ENCODE measurements around the gene SELENON. TPM values are rescaled to one million over a fixed set of nuclear protein-coding genes. Genes with fewer than 3 reads are reported as not detected.

The SELENON gene
- total and polyA plus RNA-seq, 7 donors: 25.3 to 104 (median 39.3) TPM

GRCh38 chr1:25844536-25845337 is 44.7 kb downstream of the SELENON start:
- Histone ChIP-seq H3K9me3 (no peaks in the 10 kb centered on the region), H3K36me3 (ENCODE audit: insufficient read depth in 1 of 2, low read depth in 1 of 2) (no peaks in the 10 kb centered on the region), H3K4me1 (peaks cover 6% of the 10 kb centered on the region), H3K4me3 (no peak overlapping the region), H3K27ac (no peak overlapping the region), H3K27me3 (ENCODE audit: insufficient read depth in 3 of 3, low read length in 2 of 3) (no peaks in the 10 kb centered on the region)
- ATAC-seq (no peak), DNase-seq (no peak)
- TF ChIP-seq, protein P1, sequence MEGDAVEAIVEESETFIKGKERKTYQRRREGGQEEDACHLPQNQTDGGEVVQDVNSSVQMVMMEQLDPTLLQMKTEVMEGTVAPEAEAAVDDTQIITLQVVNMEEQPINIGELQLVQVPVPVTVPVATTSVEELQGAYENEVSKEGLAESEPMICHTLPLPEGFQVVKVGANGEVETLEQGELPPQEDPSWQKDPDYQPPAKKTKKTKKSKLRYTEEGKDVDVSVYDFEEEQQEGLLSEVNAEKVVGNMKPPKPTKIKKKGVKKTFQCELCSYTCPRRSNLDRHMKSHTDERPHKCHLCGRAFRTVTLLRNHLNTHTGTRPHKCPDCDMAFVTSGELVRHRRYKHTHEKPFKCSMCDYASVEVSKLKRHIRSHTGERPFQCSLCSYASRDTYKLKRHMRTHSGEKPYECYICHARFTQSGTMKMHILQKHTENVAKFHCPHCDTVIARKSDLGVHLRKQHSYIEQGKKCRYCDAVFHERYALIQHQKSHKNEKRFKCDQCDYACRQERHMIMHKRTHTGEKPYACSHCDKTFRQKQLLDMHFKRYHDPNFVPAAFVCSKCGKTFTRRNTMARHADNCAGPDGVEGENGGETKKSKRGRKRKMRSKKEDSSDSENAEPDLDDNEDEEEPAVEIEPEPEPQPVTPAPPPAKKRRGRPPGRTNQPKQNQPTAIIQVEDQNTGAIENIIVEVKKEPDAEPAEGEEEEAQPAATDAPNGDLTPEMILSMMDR (IDR thresholded peaks at IDR 0.05): no peak
- 93 to 97% (median 97%) methylated on average over 3 of the region's 3 CpGs for WGBS, 3 donors
- intact Hi-C loops (cut with DNase I): no loop called here

DNA sequence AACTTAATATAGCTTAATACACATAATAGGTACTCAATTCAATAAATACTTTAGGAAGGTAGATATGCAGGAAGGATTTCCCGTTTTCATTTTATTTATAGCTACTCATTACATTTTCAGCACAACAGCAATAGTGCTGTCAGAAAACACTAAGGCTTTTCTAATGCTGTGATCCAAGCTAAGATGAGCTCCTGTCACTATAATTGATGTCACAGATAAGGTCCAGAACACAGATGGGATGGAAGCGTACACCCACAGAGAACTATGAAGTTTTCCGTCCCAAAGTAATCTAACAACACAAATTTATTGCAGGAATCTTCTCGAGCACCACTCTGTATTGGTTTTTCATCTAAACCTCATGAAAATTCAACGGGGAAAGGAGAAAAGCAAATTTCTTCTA is 45.7 kb downstream of the SELENON start:
- DNase-seq: no peak
- Histone ChIP-seq H3K4me3 (no peak overlapping the region), H3K36me3 (ENCODE audit: insufficient read depth in 1 of 2, low read depth in 1 of 2) (no peaks in the 10 kb centered on the region), H3K4me1 (peaks cover 6% of the 10 kb centered on the region), H3K27ac (no peak overlapping the region), H3K27me3 (ENCODE audit: insufficient read depth in 3 of 3, low read length in 2 of 3) (no peaks in the 10 kb centered on the region), H3K9me3 (no peaks in the 10 kb centered on the region)
- TF ChIP-seq, protein P1 (IDR thresholded peaks at IDR 0.05): no peak
- intact Hi-C loops (cut with DNase I): no loop called here
- WGBS, 3 donors: 84 to 85% (median 84%) methylated on average over 5 of the region's 5 CpGs
- ATAC-seq: no peak

GRCh38 chr1:25847929-25848328 is 47.9 kb downstream of the SELENON start:
- no peaks in the 10 kb centered on the region for H3K9me3 ChIP-seq
- no peaks in the 10 kb centered on the region for H3K27me3 ChIP-seq (ENCODE audit: insufficient read depth in 3 of 3, low read length in 2 of 3)
- intact Hi-C loops (cut with DNase I): no loop called here
- H3K4me1 ChIP-seq: no peaks in the 10 kb centered on the region
- 71 to 76% (median 73%) methylated on average over 4 of the region's 4 CpGs for WGBS, 3 donors
- H3K4me3 ChIP-seq: no peak overlapping the region
- H3K27ac ChIP-seq: no peak overlapping the region
- DNase-seq: no peak
- TF ChIP-seq, protein P1 (IDR thresholded peaks at IDR 0.05): no peak
- ATAC-seq: no peak
- H3K36me3 ChIP-seq (ENCODE audit: insufficient read depth in 1 of 2, low read depth in 1 of 2): no peaks in the 10 kb centered on the region

DNA sequence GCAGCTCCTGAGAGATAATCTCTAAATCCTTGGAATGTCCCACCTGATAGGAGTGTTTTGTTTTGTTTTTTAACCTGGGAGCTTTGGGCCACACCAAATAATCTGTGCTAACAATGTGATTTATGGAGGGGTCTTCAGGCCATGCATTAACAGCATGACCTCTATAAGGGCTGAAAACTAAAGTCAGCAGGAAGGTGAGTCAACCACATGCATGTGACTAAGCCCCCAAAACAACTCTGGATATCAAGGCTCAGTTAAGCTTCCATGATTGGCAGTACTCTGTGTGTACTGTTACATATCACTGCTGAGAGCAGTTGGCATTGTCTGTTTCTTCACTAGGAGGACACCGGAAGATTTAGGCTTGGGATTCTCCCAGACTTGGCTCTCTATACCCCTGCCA is 48.5 kb downstream of the SELENON start:
- Histone ChIP-seq H3K4me1 (no peaks in the 10 kb centered on the region), H3K27ac (no peak overlapping the region)

More for the DNA sequence above, 48.5 kb downstream of the SELENON start:
- H3K36me3 ChIP-seq (ENCODE audit: insufficient read depth in 1 of 2, low read depth in 1 of 2): no peaks in the 10 kb centered on the region
- no peaks in the 10 kb centered on the region for H3K27me3 ChIP-seq (ENCODE audit: insufficient read depth in 3 of 3, low read length in 2 of 3)
- TF ChIP-seq, protein P1 (IDR thresholded peaks at IDR 0.05): no peak
- 27 to 61% (median 32%) methylated on average over 1 of the region's 1 CpG for WGBS, 3 donors
- intact Hi-C loops (cut with DNase I): no loop called here
- ATAC-seq (no peak), DNase-seq (no peak)
- H3K4me3 ChIP-seq: no peak overlapping the region
- no peaks in the 10 kb centered on the region for H3K9me3 ChIP-seq
